ENCODE data around the gene SPDYE6. TPM values are rescaled to one million over a fixed set of nuclear protein-coding genes. Genes with fewer than 3 reads are reported as not detected.

The SPDYE6 gene
- polyA plus RNA-seq, 1 donor from 2014 or later = 0.36 TPM

Other genes starting within 250 kb of the SPDYE6 start
- 64.5 TPM for gene SH2B2, start 69.6 kb downstream of the SPDYE6 start, polyA plus RNA-seq
- 35.1 TPM for gene PRKRIP1, start 39.9 kb upstream of the SPDYE6 start, polyA plus RNA-seq
- 290 TPM for gene ORAI2, start 77.1 kb upstream of the SPDYE6 start, polyA plus RNA-seq
- gene ALKBH4, start 108.4 kb upstream of the SPDYE6 start, polyA plus RNA-seq = 18.1 TPM
- gene LRWD1, start 108.5 kb upstream of the SPDYE6 start, polyA plus RNA-seq = 13.4 TPM
- 111 TPM for gene POLR2J, start 122.5 kb upstream of the SPDYE6 start, polyA plus RNA-seq
- gene RASA4B, start 161.3 kb upstream of the SPDYE6 start, polyA plus RNA-seq = 7.4 TPM
- 3.9 TPM for gene UPK3BL2, start 187.3 kb upstream of the SPDYE6 start, polyA plus RNA-seq
- gene SPDYE2, start 194.8 kb upstream of the SPDYE6 start, polyA plus RNA-seq = 1.2 TPM
- gene POLR2J3, start 216.1 kb upstream of the SPDYE6 start, polyA plus RNA-seq = 44.1 TPM

Data from IgD-negative memory B cell (primary cell).